IMR-90 (cell line): Measurements from ENCODE around the gene SPATA2. TPM values are rescaled to one million over a fixed set of nuclear protein-coding genes. Genes with fewer than 3 reads are reported as not detected.

ENCODE experiments used
- ATAC-seq: fragments of 200-7000 bp; cut with Tn5 transposase; 2 replicates; pipeline ENCODE4 v1.9.1; 2020; ENCODE audit warnings: low read depth, mild to moderate bottlenecking, moderate library complexity
- BruUV-seq: library from RNA; stranded (reverse); fragments of 400-500 nt; replicated peaks from 2 replicates; lab custom pipeline; 2021; lab: Mats Ljungman, UMichigan
- CTCF ChIA-PET: fragments of 300-600 bp; formaldehyde crosslinking; extraction: SDS; loops from one replicate; lab custom pipeline; 2021; ENCODE audit warnings: antibody characterized with exemption; lab: Yijun Ruan, JAX
- POLR2A ChIA-PET: fragments of 300-600 bp; sonication (Branson Sonifier 250); formaldehyde crosslinking; loops from one replicate; lab custom pipeline; 2022; ENCODE audit warnings: antibody characterized with exemption; ENCODE audit not compliant: unreplicated experiment; lab: Charles Lee
- DNase-seq: peaks from one replicate; pipeline ENCODE4 v3.0.0; 2013
- H2AFZ ChIP-seq: replicated peaks from 2 replicates; pipeline ENCODE3; 2013; ENCODE audit warnings: low read length, mild to moderate bottlenecking; ENCODE audit not compliant: poor library complexity
- H2AK5ac ChIP-seq: 2 replicates; pipeline ENCODE4 v1.6.1; 2013; ENCODE audit warnings: low read depth, low read length, inconsistent platforms
- H2AK9ac ChIP-seq: replicated peaks from 2 replicates; pipeline ENCODE3; 2013; ENCODE audit warnings: mild to moderate bottlenecking, low read depth, low read length, moderate library complexity; ENCODE audit not compliant: poor library complexity
- H2BK120ac ChIP-seq: 2 replicates; pipeline ENCODE4 v1.6.1; 2013; ENCODE audit warnings: low read depth, low read length, inconsistent platforms
- H2BK15ac ChIP-seq: 3 replicates; pipeline ENCODE4 v1.6.1; 2013; ENCODE audit warnings: low read depth, low read length, inconsistent platforms
- H2BK20ac ChIP-seq: 2 replicates; pipeline ENCODE4 v1.6.1; 2013; ENCODE audit warnings: low read depth, mild to moderate bottlenecking, inconsistent platforms, low read length, moderate library complexity
- H2BK5ac ChIP-seq: 2 replicates; pipeline ENCODE4 v1.6.1; 2013; ENCODE audit warnings: mild to moderate bottlenecking, low read depth, low read length, inconsistent platforms; ENCODE audit not compliant: poor library complexity, severe bottlenecking
- H3K14ac ChIP-seq: replicated peaks from 2 replicates; pipeline ENCODE4 v1.6.1; 2013; ENCODE audit warnings: low read depth, low read length, inconsistent platforms
- H3K18ac ChIP-seq: 2 replicates; pipeline ENCODE4 v1.6.1; 2013; ENCODE audit warnings: low read depth, low read length, control low read depth
- H3K23ac ChIP-seq: 2 replicates; pipeline ENCODE4 v1.6.1; 2013; ENCODE audit warnings: low read depth, low read length, inconsistent platforms
- H3K27ac ChIP-seq: 2 replicates; pipeline ENCODE4 v1.5.1; 2013; ENCODE audit warnings: mild to moderate bottlenecking, control low read depth, low read length; ENCODE audit not compliant: insufficient read depth
- H3K27me3 ChIP-seq: 2 replicates; pipeline ENCODE4 v1.6.1; 2013; ENCODE audit warnings: low read length; ENCODE audit not compliant: control insufficient read depth, insufficient read depth
- H3K36me3 ChIP-seq: 2 replicates; pipeline ENCODE4 v1.6.1; 2013; ENCODE audit warnings: low read length, mixed read lengths; ENCODE audit not compliant: control insufficient read depth, insufficient read depth
- H3K4ac ChIP-seq: 2 replicates; pipeline ENCODE4 v1.6.1; 2013; ENCODE audit warnings: low read depth, low read length, inconsistent platforms
- H3K4me1 ChIP-seq: 2 replicates; pipeline ENCODE4 v1.6.1; 2013; ENCODE audit warnings: low read length, mixed read lengths; ENCODE audit not compliant: control insufficient read depth, insufficient read depth
- H3K4me2 ChIP-seq: 2 replicates; pipeline ENCODE4 v1.6.1; 2013; ENCODE audit warnings: low read depth, mild to moderate bottlenecking, control low read depth, low read length, moderate library complexity
- H3K4me3 ChIP-seq: 2 replicates; pipeline ENCODE4 v1.5.1; 2013; ENCODE audit warnings: low read depth, mild to moderate bottlenecking, control low read depth, low read length, moderate library complexity; ENCODE audit not compliant: insufficient read depth
- H3K56ac ChIP-seq: 2 replicates; pipeline ENCODE4 v1.6.1; 2013; ENCODE audit warnings: low read length, inconsistent platforms; ENCODE audit not compliant: insufficient read depth; ENCODE audit errors: extremely low read depth
- H3K79me1 ChIP-seq, 2 experiments: 2 replicates each; pipeline ENCODE4 v1.6.1; 2013; ENCODE audit warnings: low read length in 2 of 2, inconsistent platforms in 1 of 2, low read depth in 1 of 2
- H3K9ac ChIP-seq: 2 replicates; pipeline ENCODE4 v1.6.1; 2013; ENCODE audit warnings: low read depth, low read length, control low read depth
- H3K9me1 ChIP-seq: 2 replicates; pipeline ENCODE4 v1.6.1; 2013; ENCODE audit warnings: low read length, inconsistent platforms; ENCODE audit not compliant: insufficient read depth
- H3K9me3 ChIP-seq: 2 replicates; pipeline ENCODE4 v1.6.1; 2013; ENCODE audit warnings: low read length; ENCODE audit not compliant: control insufficient read depth, insufficient read depth
- H4K20me1 ChIP-seq: 2 replicates; pipeline ENCODE4 v1.6.1; 2013; ENCODE audit warnings: low read length, inconsistent platforms; ENCODE audit not compliant: insufficient read depth
- H4K5ac ChIP-seq: 2 replicates; pipeline ENCODE4 v1.6.1; 2013; ENCODE audit warnings: mild to moderate bottlenecking, low read depth, low read length, control low read depth
- H4K8ac ChIP-seq, 2 experiments: 2 replicates each; pipeline ENCODE4 v1.6.1; 2013; ENCODE audit warnings: low read depth in 2 of 2, low read length in 2 of 2, control low read depth in 1 of 2, inconsistent platforms in 1 of 2
- H4K91ac ChIP-seq: 2 replicates; pipeline ENCODE4 v1.6.1; 2013; ENCODE audit warnings: low read depth, low read length, inconsistent platforms; ENCODE audit not compliant: insufficient read depth
- MAFK ChIP-seq: IDR thresholded peaks from 2 replicates; pipeline ENCODE4 v1.6.1; 2012; ENCODE audit warnings: low read depth, low read length, improper control_type of control experiment
- MXI1 ChIP-seq: IDR thresholded peaks from 2 replicates; pipeline ENCODE4 v1.6.1; 2012; ENCODE audit warnings: low read depth, mild to moderate bottlenecking, low read length, moderate library complexity, borderline replicate concordance
- USF2 ChIP-seq: fragments of 150-350 bp; IDR thresholded peaks from 2 replicates; pipeline ENCODE4 v1.6.1; 2017; ENCODE audit warnings: mild to moderate bottlenecking, antibody characterized with exemption, low read length, low read depth
- whole genome bisulfite sequencing, 2 experiments: methylation state at CpG; one replicate each; pipeline versions ENCODE4 v1.1.5 to v1.1.7; 2013; ENCODE audit warnings: missing lambda C conversion rate in 2 of 2; ENCODE audit not compliant: insufficient read length in 1 of 2; ENCODE audit errors: extremely low coverage in 2 of 2; 5-methylcytosine and 5-hydroxymethylcytosine counted together
- dilution Hi-C: fragments of 300-500 bp; cut with HindIII; formaldehyde crosslinking; loops from one replicate; pipeline ENCODE4 v1.14.3; 2018; ENCODE audit warnings: low sequenced_read_pairs; ENCODE audit not compliant: unreplicated experiment
- in situ Hi-C: fragments of 300-500 bp; cut with MboI; formaldehyde crosslinking; loops from 3 replicates; pipeline ENCODE4 v1.14.3; 2019; ENCODE audit warnings: low sequenced_read_pairs, inconsistent platforms, mixed read lengths
- intact Hi-C: fragments of 100-400 bp; cut with micrococcal nuclease; formaldehyde crosslinking; loops from 2 replicates; pipeline ENCODE4 v1.10.0; 2022
- polyA plus RNA-seq, 3 experiments: library from polyadenylated mRNA; depleted of rRNA; stranded (reverse); fragments of >200 nt; gene quantifications; 2 replicates each; pipeline ENCODE4 v1.2.3, GENCODE V29; 2012; ENCODE audit warnings: low replicate concordance in 1 of 3
- total RNA-seq: library from RNA; depleted of rRNA; stranded (reverse); fragments of >200 nt; gene quantifications from 2 replicates; pipeline ENCODE4 v1.2.3, GENCODE V29; 2012

Gene SPATA2
- total and polyA plus RNA-seq, 2 of the 4 experiments (the other 2 are of a cell fraction) = 1.3 to 4.5 TPM

GRCh38 chr20:49880177-49880576 lies 35.2 kb downstream of the SPATA2 start:
- H2BK120ac ChIP-seq = no peak overlapping the region
- H3K9ac ChIP-seq = no peak overlapping the region
- H3K23ac ChIP-seq = no peak overlapping the region
- DNase-seq = peak; percentile 78
- peak; percentile 80 for ATAC-seq
- H2BK5ac ChIP-seq = no peak overlapping the region
- 0 out of 2 replicates have a peak, but pooled peaks have one; percentile 31 for TF ChIP-seq MXI1
- TF ChIP-seq USF2 = peak; percentile 56; the same call in 1 of the 2 replicates
- no peak for TF ChIP-seq MAFK
- no peak overlapping the region for H2BK15ac ChIP-seq
- no peak overlapping the region for H3K14ac ChIP-seq
- peaks cover 30% of the 10 kb centered on the region for H3K36me3 ChIP-seq
- H4K20me1 ChIP-seq = no peaks in the 10 kb centered on the region
- no peak overlapping the region; the same call in 1 of the 2 replicates for H3K4me2 ChIP-seq
- H3K18ac ChIP-seq = no peak overlapping the region
- H2BK20ac ChIP-seq = no peak overlapping the region
- H3K4ac ChIP-seq = no peak overlapping the region
- no peaks in the 10 kb centered on the region for H3K27me3 ChIP-seq
- peaks cover 7% of the 10 kb centered on the region for H3K4me1 ChIP-seq
- in situ Hi-C loops (no loop called here), dilution Hi-C loops (no loop called here), intact Hi-C loops (no loop called here)
- no CpG with 5 or more reads among the region's 3 CpGs for WGBS, 2 experiments
- no peak overlapping the region for H3K27ac ChIP-seq
- no peaks in the 10 kb centered on the region for H3K9me1 ChIP-seq
- H2AFZ ChIP-seq = no peak overlapping the region
- no peak overlapping the region for H2AK9ac ChIP-seq
- no TSS peak for BruUV-seq
- no peak overlapping the region for H4K8ac ChIP-seq
- H3K79me1 ChIP-seq = peaks cover 0 to 4% of the 10 kb centered on the region in 2 experiments; a peak in 1 of 4 replicates
- no peak overlapping the region for H4K91ac ChIP-seq
- H2AK5ac ChIP-seq = no peak overlapping the region
- CTCF ChIA-PET = interaction anchor here (0.6 to 0.7 kb wide), 2 partner anchors 174 to 1212 kb away, joined by 5 read pairs; no protein-coding TSS in a partner anchor
- no peaks in the 10 kb centered on the region for H3K9me3 ChIP-seq
- H4K5ac ChIP-seq = no peak overlapping the region
- H3K56ac ChIP-seq = no peak overlapping the region
- no peak overlapping the region for H3K4me3 ChIP-seq
- POLR2A ChIA-PET = no interaction called here
